HepG2 (cell line): Measurements from ENCODE around the gene MTHFS. TPM values are rescaled to one million over a fixed set of nuclear protein-coding genes. Genes with fewer than 3 reads are reported as not detected.

Source experiments
- AGO1 ChIP-seq: fragments of 200-400 bp; formaldehyde crosslinking; IDR thresholded peaks from 2 replicates; pipeline ENCODE4 v1.6.1; 2017; ENCODE audit warnings: mild to moderate bottlenecking, low read depth, low read length, moderate library complexity; ENCODE audit not compliant: poor library complexity, severe bottlenecking
- ATRX ChIP-seq: sonication (generic); formaldehyde crosslinking; IDR thresholded peaks from 2 replicates; pipeline ENCODE4 v1.4.0; 2020; ENCODE audit warnings: missing genetic modification reagents, borderline replicate concordance
- CAMTA2 ChIP-seq: sonication (generic); formaldehyde crosslinking; IDR thresholded peaks from 2 replicates; pipeline ENCODE4 v1.4.0; 2020; ENCODE audit warnings: mild to moderate bottlenecking, missing genetic modification reagents, borderline replicate concordance
- CCDC6 ChIP-seq: sonication (generic); formaldehyde crosslinking; IDR thresholded peaks from 2 replicates; pipeline ENCODE4 v1.8.1; 2022; ENCODE audit warnings: mild to moderate bottlenecking, missing genetic modification reagents, moderate library complexity
- EED ChIP-seq: sonication (generic); formaldehyde crosslinking; IDR thresholded peaks from 2 replicates; pipeline ENCODE4 v1.5.0; 2020; ENCODE audit warnings: mild to moderate bottlenecking, missing genetic modification reagents
- ELF4 ChIP-seq: sonication (generic); formaldehyde crosslinking; IDR thresholded peaks from 2 replicates; pipeline ENCODE4 v1.5.0; 2020; ENCODE audit warnings: missing genetic modification reagents, mild to moderate bottlenecking, moderate library complexity, borderline replicate concordance
- IKZF1 ChIP-seq: fragments of 450-650 bp; IDR thresholded peaks from 2 replicates; pipeline ENCODE4 v1.7.1; 2016
- KLF11 ChIP-seq: IDR thresholded peaks from 2 replicates; pipeline ENCODE4 v1.6.1; 2016; ENCODE audit warnings: missing compliant biosample characterization
- MBNL3 ChIP-seq: fragments of 250-450 bp; sonication (Bioruptor Pico); conservative IDR thresholded peaks from 2 replicates; pipeline ENCODE4 v1.8.0; 2022; ENCODE audit warnings: mild to moderate bottlenecking, inconsistent platforms
- NCOA5 ChIP-seq: sonication (generic); formaldehyde crosslinking; IDR thresholded peaks from 2 replicates; pipeline ENCODE4 v1.4.0; 2020; ENCODE audit warnings: missing genetic modification reagents
- NCOR1 ChIP-seq: fragments of 200-600 bp; sonication (generic); IDR thresholded peaks from 2 replicates; pipeline ENCODE4 v1.7.0; 2017; ENCODE audit warnings: antibody characterized with exemption, low read length, borderline replicate concordance
- SKIL ChIP-seq: sonication (generic); formaldehyde crosslinking; IDR thresholded peaks from 2 replicates; pipeline ENCODE4 v1.8.0; 2022; ENCODE audit warnings: missing genetic modification reagents, mild to moderate bottlenecking, moderate library complexity, borderline replicate concordance
- ZMAT3 ChIP-seq: sonication (generic); formaldehyde crosslinking; conservative IDR thresholded peaks from 2 replicates; pipeline ENCODE4 v1.7.0; 2021; ENCODE audit warnings: missing genetic modification reagents
- ZMYM3 ChIP-seq: sonication (generic); formaldehyde crosslinking; IDR thresholded peaks from 2 replicates; pipeline ENCODE4 v1.5.1; 2020; ENCODE audit warnings: mild to moderate bottlenecking, missing genetic modification reagents
- ZNF224 ChIP-seq: sonication (generic); formaldehyde crosslinking; IDR thresholded peaks from 2 replicates; pipeline ENCODE4 v1.5.0; 2020; ENCODE audit warnings: mild to moderate bottlenecking, missing genetic modification reagents
- ZNF343 ChIP-seq: sonication (generic); formaldehyde crosslinking; IDR thresholded peaks from 2 replicates; pipeline ENCODE4 v1.4.0; 2020; ENCODE audit warnings: mild to moderate bottlenecking, missing genetic modification reagents
- ZNF354B ChIP-seq: sonication (generic); formaldehyde crosslinking; IDR thresholded peaks from 2 replicates; pipeline ENCODE4 v1.8.0; 2022; ENCODE audit warnings: mild to moderate bottlenecking, missing genetic modification reagents
- ZNF563 ChIP-seq: sonication (generic); formaldehyde crosslinking; IDR thresholded peaks from 2 replicates; pipeline ENCODE4 v1.8.0; 2022; ENCODE audit warnings: mild to moderate bottlenecking, moderate library complexity, missing genetic modification reagents
- ZNF576 ChIP-seq: sonication (generic); formaldehyde crosslinking; IDR thresholded peaks from 2 replicates; pipeline ENCODE4 v1.4.0; 2020; ENCODE audit warnings: mild to moderate bottlenecking, missing genetic modification reagents
- ZNF616 ChIP-seq: sonication (generic); formaldehyde crosslinking; IDR thresholded peaks from 2 replicates; pipeline ENCODE4 v1.5.0; 2020; ENCODE audit warnings: low read depth, mild to moderate bottlenecking, missing genetic modification reagents
- ZNF746 ChIP-seq: sonication (generic); formaldehyde crosslinking; IDR thresholded peaks from 2 replicates; pipeline ENCODE4 v1.8.0; 2022; ENCODE audit warnings: mild to moderate bottlenecking, missing genetic modification reagents
- ZNF761 ChIP-seq: sonication (generic); formaldehyde crosslinking; conservative IDR thresholded peaks from 2 replicates; pipeline ENCODE4 v1.4.0; 2020; ENCODE audit warnings: mild to moderate bottlenecking, missing genetic modification reagents
- ZNF766 ChIP-seq: sonication (generic); formaldehyde crosslinking; IDR thresholded peaks from 2 replicates; pipeline ENCODE4 v1.5.0; 2020; ENCODE audit warnings: missing genetic modification reagents, borderline replicate concordance
- ZNF768 ChIP-seq: sonication (generic); formaldehyde crosslinking; IDR thresholded peaks from 2 replicates; pipeline ENCODE4 v1.4.0; 2020; ENCODE audit warnings: missing genetic modification reagents
- ZNF790 ChIP-seq: sonication (generic); formaldehyde crosslinking; IDR thresholded peaks from 2 replicates; pipeline ENCODE4 v1.8.0; 2022; ENCODE audit warnings: missing genetic modification reagents, mild to moderate bottlenecking, borderline replicate concordance
- ZNF792 ChIP-seq: IDR thresholded peaks from 2 replicates; pipeline ENCODE4 v1.6.1; 2016
- ZNF891 ChIP-seq: sonication (generic); formaldehyde crosslinking; IDR thresholded peaks from 2 replicates; pipeline ENCODE4 v1.5.0; 2020; ENCODE audit warnings: mild to moderate bottlenecking, missing genetic modification reagents
- ZSCAN20 ChIP-seq: sonication (generic); formaldehyde crosslinking; IDR thresholded peaks from 2 replicates; pipeline ENCODE4 v1.4.0; 2020; ENCODE audit warnings: missing genetic modification reagents, mild to moderate bottlenecking, borderline replicate concordance
- polyA plus RNA-seq, 8 experiments: library from polyadenylated mRNA; depleted of rRNA in 3 of 8; stranded (reverse) in 7 of 8; unstranded in 1 of 8; fragments of >200 nt; fragmentation: Illumina TruSeq in 4 of 8; extraction: Trizol in 4 of 8; gene quantifications; 2 replicates each; pipeline versions ENCODE4 v1.2.1 to v1.2.3, GENCODE V29; 2011 to 2016; ENCODE audit warnings: low read depth in 4 of 8, missing spikeins in 1 of 8, mixed read lengths in 1 of 8; ENCODE audit not compliant: insufficient read depth in 1 of 8
- total RNA-seq, 5 experiments: library from RNA; depleted of rRNA; stranded (reverse); fragments of >200 nt; fragmentation: Illumina TruSeq; extraction: Trizol; gene quantifications; 2 replicates each; pipeline ENCODE4 v1.2.3, GENCODE V29; 2016; ENCODE audit warnings: low read depth in 1 of 5

The MTHFS gene
- total and polyA plus RNA-seq, 2 of the 13 experiments (the other 11 are each of a cell fraction or from before 2014, with no cell fraction given): 37.0 to 49.7 TPM

GRCh38 chr15:79923079-79923514 lies 26.3 kb upstream of the MTHFS start (continued):
- TF ChIP-seq ZNF746 (0 out of 2 replicates have a peak, but pooled peaks have one; percentile 30), ZNF354B (no peak), NCOA5 (CRISPR knock-in tag) (no peak), MBNL3 (CRISPR knock-in tag) (no peak), ZNF343 (CRISPR knock-in tag) (no peak), KLF11 (CRISPR knock-in tag) (no peak), ZNF224 (CRISPR knock-in tag) (no peak), ZNF616 (CRISPR knock-in tag) (peak; percentile 30; the same call in 1 of the 2 replicates), ZMAT3 (CRISPR knock-in tag) (peak; percentile 16; the same call in 1 of the 2 replicates), EED (no peak), ZSCAN20 (CRISPR knock-in tag) (no peak; the same call in 1 of the 2 replicates), ZNF790 (no peak), NCOR1 (no peak), ZNF768 (peak; percentile 9; the same call in 1 of the 2 replicates), ZNF576 (CRISPR knock-in tag) (no peak), ZNF563 (CRISPR knock-in tag) (no peak), ATRX (CRISPR knock-in tag) (no peak), ZNF891 (CRISPR knock-in tag) (no peak; the same call in 1 of the 2 replicates), CAMTA2 (CRISPR knock-in tag) (no peak), AGO1 (peak; percentile 58), ELF4 (CRISPR knock-in tag) (no peak), IKZF1 (no peak), SKIL (no peak), ZNF766 (CRISPR knock-in tag) (0 out of 2 replicates have a peak, but pooled peaks have one; percentile 17), ZMYM3 (CRISPR knock-in tag) (no peak), ZNF761 (CRISPR knock-in tag) (no peak), CCDC6 (CRISPR knock-in tag) (no peak), ZNF792 (no peak)
